IMR-90 (cell line): ENCODE measurements around the gene WRAP73. TPM values are rescaled to one million over a fixed set of nuclear protein-coding genes. Genes with fewer than 3 reads are reported as not detected.

Experiments used
- ATAC-seq: fragments of 200-7000 bp; cut with Tn5 transposase; 2 replicates; pipeline ENCODE4 v1.9.1; 2020; ENCODE audit warnings: low read depth, mild to moderate bottlenecking, moderate library complexity
- BruUV-seq: library from RNA; stranded (reverse); fragments of 400-500 nt; replicated peaks from 2 replicates; lab custom pipeline; 2021; lab: Mats Ljungman, UMichigan
- CTCF ChIA-PET: fragments of 300-600 bp; formaldehyde crosslinking; extraction: SDS; loops from one replicate; lab custom pipeline; 2021; ENCODE audit warnings: antibody characterized with exemption; lab: Yijun Ruan, JAX
- POLR2A ChIA-PET: fragments of 300-600 bp; sonication (Branson Sonifier 250); formaldehyde crosslinking; loops from one replicate; lab custom pipeline; 2022; ENCODE audit warnings: antibody characterized with exemption; ENCODE audit not compliant: unreplicated experiment; lab: Charles Lee
- DNase-seq: peaks from one replicate; pipeline ENCODE4 v3.0.0; 2013
- H2AFZ ChIP-seq: replicated peaks from 2 replicates; pipeline ENCODE3; 2013; ENCODE audit warnings: low read length, mild to moderate bottlenecking; ENCODE audit not compliant: poor library complexity
- H2AK5ac ChIP-seq: 2 replicates; pipeline ENCODE4 v1.6.1; 2013; ENCODE audit warnings: low read depth, low read length, inconsistent platforms
- H2AK9ac ChIP-seq: replicated peaks from 2 replicates; pipeline ENCODE3; 2013; ENCODE audit warnings: mild to moderate bottlenecking, low read depth, low read length, moderate library complexity; ENCODE audit not compliant: poor library complexity
- H2BK120ac ChIP-seq: 2 replicates; pipeline ENCODE4 v1.6.1; 2013; ENCODE audit warnings: low read depth, low read length, inconsistent platforms
- H2BK15ac ChIP-seq: 3 replicates; pipeline ENCODE4 v1.6.1; 2013; ENCODE audit warnings: low read depth, low read length, inconsistent platforms
- H2BK20ac ChIP-seq: 2 replicates; pipeline ENCODE4 v1.6.1; 2013; ENCODE audit warnings: low read depth, mild to moderate bottlenecking, inconsistent platforms, low read length, moderate library complexity
- H2BK5ac ChIP-seq: 2 replicates; pipeline ENCODE4 v1.6.1; 2013; ENCODE audit warnings: mild to moderate bottlenecking, low read depth, low read length, inconsistent platforms; ENCODE audit not compliant: poor library complexity, severe bottlenecking
- H3K14ac ChIP-seq: replicated peaks from 2 replicates; pipeline ENCODE4 v1.6.1; 2013; ENCODE audit warnings: low read depth, low read length, inconsistent platforms
- H3K18ac ChIP-seq: 2 replicates; pipeline ENCODE4 v1.6.1; 2013; ENCODE audit warnings: low read depth, low read length, control low read depth
- H3K23ac ChIP-seq: 2 replicates; pipeline ENCODE4 v1.6.1; 2013; ENCODE audit warnings: low read depth, low read length, inconsistent platforms
- H3K27ac ChIP-seq: 2 replicates; pipeline ENCODE4 v1.5.1; 2013; ENCODE audit warnings: mild to moderate bottlenecking, control low read depth, low read length; ENCODE audit not compliant: insufficient read depth
- H3K27me3 ChIP-seq: 2 replicates; pipeline ENCODE4 v1.6.1; 2013; ENCODE audit warnings: low read length; ENCODE audit not compliant: control insufficient read depth, insufficient read depth
- H3K36me3 ChIP-seq: 2 replicates; pipeline ENCODE4 v1.6.1; 2013; ENCODE audit warnings: low read length, mixed read lengths; ENCODE audit not compliant: control insufficient read depth, insufficient read depth
- H3K4ac ChIP-seq: 2 replicates; pipeline ENCODE4 v1.6.1; 2013; ENCODE audit warnings: low read depth, low read length, inconsistent platforms
- H3K4me1 ChIP-seq: 2 replicates; pipeline ENCODE4 v1.6.1; 2013; ENCODE audit warnings: low read length, mixed read lengths; ENCODE audit not compliant: control insufficient read depth, insufficient read depth
- H3K4me2 ChIP-seq: 2 replicates; pipeline ENCODE4 v1.6.1; 2013; ENCODE audit warnings: low read depth, mild to moderate bottlenecking, control low read depth, low read length, moderate library complexity
- H3K4me3 ChIP-seq: 2 replicates; pipeline ENCODE4 v1.5.1; 2013; ENCODE audit warnings: low read depth, mild to moderate bottlenecking, control low read depth, low read length, moderate library complexity; ENCODE audit not compliant: insufficient read depth
- H3K56ac ChIP-seq: 2 replicates; pipeline ENCODE4 v1.6.1; 2013; ENCODE audit warnings: low read length, inconsistent platforms; ENCODE audit not compliant: insufficient read depth; ENCODE audit errors: extremely low read depth
- H3K79me1 ChIP-seq, 2 experiments: 2 replicates each; pipeline ENCODE4 v1.6.1; 2013; ENCODE audit warnings: low read length in 2 of 2, inconsistent platforms in 1 of 2, low read depth in 1 of 2
- H3K9ac ChIP-seq: 2 replicates; pipeline ENCODE4 v1.6.1; 2013; ENCODE audit warnings: low read depth, low read length, control low read depth
- H3K9me1 ChIP-seq: 2 replicates; pipeline ENCODE4 v1.6.1; 2013; ENCODE audit warnings: low read length, inconsistent platforms; ENCODE audit not compliant: insufficient read depth
- H3K9me3 ChIP-seq: 2 replicates; pipeline ENCODE4 v1.6.1; 2013; ENCODE audit warnings: low read length; ENCODE audit not compliant: control insufficient read depth, insufficient read depth
- H4K20me1 ChIP-seq: 2 replicates; pipeline ENCODE4 v1.6.1; 2013; ENCODE audit warnings: low read length, inconsistent platforms; ENCODE audit not compliant: insufficient read depth
- H4K5ac ChIP-seq: 2 replicates; pipeline ENCODE4 v1.6.1; 2013; ENCODE audit warnings: mild to moderate bottlenecking, low read depth, low read length, control low read depth
- H4K8ac ChIP-seq, 2 experiments: 2 replicates each; pipeline ENCODE4 v1.6.1; 2013; ENCODE audit warnings: low read depth in 2 of 2, low read length in 2 of 2, control low read depth in 1 of 2, inconsistent platforms in 1 of 2
- H4K91ac ChIP-seq: 2 replicates; pipeline ENCODE4 v1.6.1; 2013; ENCODE audit warnings: low read depth, low read length, inconsistent platforms; ENCODE audit not compliant: insufficient read depth
- BHLHE40 ChIP-seq: fragments of 150-350 bp; IDR thresholded peaks from 2 replicates; pipeline ENCODE4 v1.6.1; 2016; ENCODE audit warnings: mild to moderate bottlenecking, low read depth, low read length
- CEBPB ChIP-seq: IDR thresholded peaks from 2 replicates; pipeline ENCODE4 v1.6.1; 2012; ENCODE audit warnings: low read depth, low read length, improper control_type of control experiment
- CHD1 ChIP-seq: IDR thresholded peaks from 2 replicates; pipeline ENCODE4 v1.6.1; 2012; ENCODE audit warnings: low read depth, low read length, improper control_type of control experiment
- FOS ChIP-seq: fragments of 150-350 bp; IDR thresholded peaks from 2 replicates; pipeline ENCODE4 v1.6.1; 2016; ENCODE audit warnings: low read depth, low read length
- MAFK ChIP-seq: IDR thresholded peaks from 2 replicates; pipeline ENCODE4 v1.6.1; 2012; ENCODE audit warnings: low read depth, low read length, improper control_type of control experiment
- MAZ ChIP-seq: IDR thresholded peaks from 2 replicates; pipeline ENCODE4 v1.6.1; 2012; ENCODE audit warnings: low read depth, mild to moderate bottlenecking, low read length, improper control_type of control experiment, moderate library complexity, borderline replicate concordance
- MXI1 ChIP-seq: IDR thresholded peaks from 2 replicates; pipeline ENCODE4 v1.6.1; 2012; ENCODE audit warnings: low read depth, mild to moderate bottlenecking, low read length, moderate library complexity, borderline replicate concordance
- NFE2L2 ChIP-seq: fragments of 150-350 bp; IDR thresholded peaks from 2 replicates; pipeline ENCODE4 v1.6.1; 2016; ENCODE audit warnings: low read depth, mild to moderate bottlenecking, low read length
- POLR2A ChIP-seq: IDR thresholded peaks from 2 replicates; pipeline ENCODE4 v1.6.1; 2012; ENCODE audit warnings: mild to moderate bottlenecking, low read depth, low read length
- RAD21 ChIP-seq: IDR thresholded peaks from 2 replicates; pipeline ENCODE4 v1.6.1; 2012; ENCODE audit warnings: low read length, improper control_type of control experiment
- RCOR1 ChIP-seq: IDR thresholded peaks from 2 replicates; pipeline ENCODE4 v1.6.1; 2012; ENCODE audit warnings: mild to moderate bottlenecking, low read length, improper control_type of control experiment; ENCODE audit not compliant: insufficient replicate concordance
- RFX5 ChIP-seq: IDR thresholded peaks from 2 replicates; pipeline ENCODE4 v1.8.0; 2012; ENCODE audit warnings: low read depth, mild to moderate bottlenecking, low read length, moderate library complexity
- SMC3 ChIP-seq: fragments of 150-350 bp; IDR thresholded peaks from 2 replicates; pipeline ENCODE4 v1.6.1; 2016; ENCODE audit warnings: low read depth, mild to moderate bottlenecking, antibody characterized with exemption, low read length, moderate library complexity
- WGBS, 2 experiments: methylation state at CpG; one replicate each; pipeline versions ENCODE4 v1.1.5 to v1.1.7; 2013; ENCODE audit warnings: missing lambda C conversion rate in 2 of 2; ENCODE audit not compliant: insufficient read length in 1 of 2; ENCODE audit errors: extremely low coverage in 2 of 2; 5-methylcytosine and 5-hydroxymethylcytosine counted together
- dilution Hi-C: fragments of 300-500 bp; cut with HindIII; formaldehyde crosslinking; loops from one replicate; pipeline ENCODE4 v1.14.3; 2018; ENCODE audit warnings: low sequenced_read_pairs; ENCODE audit not compliant: unreplicated experiment
- in situ Hi-C: fragments of 300-500 bp; cut with MboI; formaldehyde crosslinking; loops from 3 replicates; pipeline ENCODE4 v1.14.3; 2019; ENCODE audit warnings: low sequenced_read_pairs, inconsistent platforms, mixed read lengths
- intact Hi-C: fragments of 100-400 bp; cut with micrococcal nuclease; formaldehyde crosslinking; loops from 2 replicates; pipeline ENCODE4 v1.10.0; 2022
- polyA plus RNA-seq, 3 experiments: library from polyadenylated mRNA; depleted of rRNA; stranded (reverse); fragments of >200 nt; gene quantifications; 2 replicates each; pipeline ENCODE4 v1.2.3, GENCODE V29; 2012; ENCODE audit warnings: low replicate concordance in 1 of 3
- total RNA-seq: library from RNA; depleted of rRNA; stranded (reverse); fragments of >200 nt; gene quantifications from 2 replicates; pipeline ENCODE4 v1.2.3, GENCODE V29; 2012
- TF ChIP-seq, protein P1 (sequence below): fragments of 150-350 bp; IDR thresholded peaks from 2 replicates; pipeline ENCODE4 v1.6.1; 2016; ENCODE audit warnings: low read depth, mild to moderate bottlenecking, low read length, moderate library complexity, borderline replicate concordance
- TF ChIP-seq, protein P2 (sequence below): fragments of 150-350 bp; IDR thresholded peaks from 2 replicates; pipeline ENCODE4 v1.6.1; 2017; ENCODE audit warnings: mild to moderate bottlenecking, antibody characterized with exemption, low read length, low read depth
- TF ChIP-seq, protein P3 (sequence below): conservative IDR thresholded peaks from 2 replicates; pipeline ENCODE4 v1.5.1; 2012; ENCODE audit warnings: mild to moderate bottlenecking, low read depth, low read length, improper control_type of control experiment

WRAP73 gene
- total and polyA plus RNA-seq, 2 of the 4 experiments (the other 2 are of a cell fraction), result 10.8 to 23.6 TPM

DNA sequence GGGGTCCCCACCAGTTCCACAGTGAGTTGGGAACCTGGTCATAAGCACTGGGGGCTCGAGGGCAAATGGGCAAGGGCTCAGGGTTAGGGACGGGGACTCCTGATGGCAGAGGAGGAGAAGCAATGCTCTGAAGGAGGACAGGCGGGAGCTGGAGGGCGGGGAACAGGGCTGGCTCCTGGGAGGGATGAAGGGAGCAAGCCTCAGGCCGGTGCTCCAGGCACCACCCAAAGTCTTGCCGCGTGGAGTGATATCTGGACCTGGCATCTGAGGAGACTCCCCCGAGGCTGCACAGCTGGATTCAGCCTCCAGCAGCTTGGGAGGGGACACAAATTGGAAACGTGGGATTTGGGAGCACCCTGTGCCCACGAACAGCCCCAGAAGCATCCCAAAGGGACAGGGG lies 49.5 kb downstream of the WRAP73 start:
- no TSS peak for BruUV-seq
- intact Hi-C loops, result no loop called here
- POLR2A ChIA-PET, result no interaction called here
- CTCF ChIA-PET, result no interaction called here
- no peak overlapping the region for H3K4me3 ChIP-seq
- no peak for TF ChIP-seq NFE2L2
- TF ChIP-seq MXI1, result no peak
- no peak for TF ChIP-seq CEBPB
- TF ChIP-seq MAFK, result no peak
- no peak for TF ChIP-seq BHLHE40
- TF ChIP-seq, protein P1, sequence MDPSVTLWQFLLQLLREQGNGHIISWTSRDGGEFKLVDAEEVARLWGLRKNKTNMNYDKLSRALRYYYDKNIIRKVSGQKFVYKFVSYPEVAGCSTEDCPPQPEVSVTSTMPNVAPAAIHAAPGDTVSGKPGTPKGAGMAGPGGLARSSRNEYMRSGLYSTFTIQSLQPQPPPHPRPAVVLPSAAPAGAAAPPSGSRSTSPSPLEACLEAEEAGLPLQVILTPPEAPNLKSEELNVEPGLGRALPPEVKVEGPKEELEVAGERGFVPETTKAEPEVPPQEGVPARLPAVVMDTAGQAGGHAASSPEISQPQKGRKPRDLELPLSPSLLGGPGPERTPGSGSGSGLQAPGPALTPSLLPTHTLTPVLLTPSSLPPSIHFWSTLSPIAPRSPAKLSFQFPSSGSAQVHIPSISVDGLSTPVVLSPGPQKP, result no peak
- TF ChIP-seq, protein P2, sequence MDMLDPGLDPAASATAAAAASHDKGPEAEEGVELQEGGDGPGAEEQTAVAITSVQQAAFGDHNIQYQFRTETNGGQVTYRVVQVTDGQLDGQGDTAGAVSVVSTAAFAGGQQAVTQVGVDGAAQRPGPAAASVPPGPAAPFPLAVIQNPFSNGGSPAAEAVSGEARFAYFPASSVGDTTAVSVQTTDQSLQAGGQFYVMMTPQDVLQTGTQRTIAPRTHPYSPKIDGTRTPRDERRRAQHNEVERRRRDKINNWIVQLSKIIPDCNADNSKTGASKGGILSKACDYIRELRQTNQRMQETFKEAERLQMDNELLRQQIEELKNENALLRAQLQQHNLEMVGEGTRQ, result no peak
- no peak for TF ChIP-seq RAD21
- TF ChIP-seq RCOR1, result no peak
- TF ChIP-seq RFX5, result no peak
- no peak for TF ChIP-seq MAZ
- TF ChIP-seq, protein P3, sequence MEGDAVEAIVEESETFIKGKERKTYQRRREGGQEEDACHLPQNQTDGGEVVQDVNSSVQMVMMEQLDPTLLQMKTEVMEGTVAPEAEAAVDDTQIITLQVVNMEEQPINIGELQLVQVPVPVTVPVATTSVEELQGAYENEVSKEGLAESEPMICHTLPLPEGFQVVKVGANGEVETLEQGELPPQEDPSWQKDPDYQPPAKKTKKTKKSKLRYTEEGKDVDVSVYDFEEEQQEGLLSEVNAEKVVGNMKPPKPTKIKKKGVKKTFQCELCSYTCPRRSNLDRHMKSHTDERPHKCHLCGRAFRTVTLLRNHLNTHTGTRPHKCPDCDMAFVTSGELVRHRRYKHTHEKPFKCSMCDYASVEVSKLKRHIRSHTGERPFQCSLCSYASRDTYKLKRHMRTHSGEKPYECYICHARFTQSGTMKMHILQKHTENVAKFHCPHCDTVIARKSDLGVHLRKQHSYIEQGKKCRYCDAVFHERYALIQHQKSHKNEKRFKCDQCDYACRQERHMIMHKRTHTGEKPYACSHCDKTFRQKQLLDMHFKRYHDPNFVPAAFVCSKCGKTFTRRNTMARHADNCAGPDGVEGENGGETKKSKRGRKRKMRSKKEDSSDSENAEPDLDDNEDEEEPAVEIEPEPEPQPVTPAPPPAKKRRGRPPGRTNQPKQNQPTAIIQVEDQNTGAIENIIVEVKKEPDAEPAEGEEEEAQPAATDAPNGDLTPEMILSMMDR, result no peak
- TF ChIP-seq CHD1, result no peak
- no peak for TF ChIP-seq SMC3
- TF ChIP-seq POLR2A, result no peak
- TF ChIP-seq FOS, result no peak
- H3K4me2 ChIP-seq, result no peak overlapping the region
- no peak overlapping the region for H3K23ac ChIP-seq
- H2AK9ac ChIP-seq, result no peak overlapping the region
- no peak overlapping the region for H2BK5ac ChIP-seq
- no peak overlapping the region for H3K18ac ChIP-seq
- no peak overlapping the region for H2BK15ac ChIP-seq
- no peak overlapping the region for H2BK120ac ChIP-seq
- H3K4me1 ChIP-seq, result no peaks in the 10 kb centered on the region
- H3K27me3 ChIP-seq, result peaks cover 12% of the 10 kb centered on the region
- no peak overlapping the region for H3K14ac ChIP-seq
- H3K56ac ChIP-seq, result no peak overlapping the region
- DNase-seq (no peak), ATAC-seq (no peak)
- no peaks in the 10 kb centered on the region for H3K36me3 ChIP-seq
- no peaks in the 10 kb centered on the region; the same call in 1 of the 2 replicates for H3K9me1 ChIP-seq
- H4K91ac ChIP-seq, result no peak overlapping the region
- dilution Hi-C loops, result no loop called here
- H2AK5ac ChIP-seq, result no peak overlapping the region
- no peaks in the 10 kb centered on the region for H3K9me3 ChIP-seq
- WGBS, 2 experiments, result 60% methylated on average over 6 of the region's 10 CpGs; no CpG with 5 or more reads in 1 of the 2 experiments
- no peaks in the 10 kb centered on the region for H3K79me1 ChIP-seq
- in situ Hi-C loops, result no loop called here
- H2BK20ac ChIP-seq, result no peak overlapping the region
- no peaks in the 10 kb centered on the region for H4K20me1 ChIP-seq
- H2AFZ ChIP-seq, result no peak overlapping the region
- H4K8ac ChIP-seq, result no peak overlapping the region
- H4K5ac ChIP-seq, result no peak overlapping the region
- H3K4ac ChIP-seq, result no peak overlapping the region
- H3K9ac ChIP-seq, result no peak overlapping the region
- no peak overlapping the region for H3K27ac ChIP-seq
